Endothelial cell of umbilical vein (primary cell): ENCODE data around the gene CXCR5. TPM values are rescaled to one million over a fixed set of nuclear protein-coding genes. Genes with fewer than 3 reads are reported as not detected.

Source experiments
- BruUV-seq: library from RNA; stranded (reverse); fragments of 400-500 nt; replicated peaks from 2 replicates; lab custom pipeline; 2021; lab: Mats Ljungman, UMichigan
- CTCF ChIA-PET: fragments of 300-600, 350-600 bp; sonication (Branson Sonifier 250); formaldehyde crosslinking; loops from one replicate; lab custom pipeline; 2021; ENCODE audit warnings: antibody characterized with exemption, inconsistent platforms; lab: Charles Lee
- POLR2A ChIA-PET: fragments of 300-600, 350-600 bp; sonication (Branson Sonifier 250); formaldehyde crosslinking; loops from one replicate; lab custom pipeline; 2021; ENCODE audit warnings: antibody characterized with exemption, inconsistent platforms; lab: Charles Lee
- DNase-seq: peaks from one replicate; pipeline ENCODE4 v3.0.0-alpha.2; 2011; ENCODE audit warnings: low read depth, low spot score
- FAIRE-seq: peaks from 2 replicates; lab custom pipeline; 2011; peaks lifted over from hg19 to GRCh38; lab: Jason Lieb, UNC
- H2AFZ ChIP-seq: 2 replicates; pipeline ENCODE4 v1.6.0; 2012; ENCODE audit warnings: low read depth, low read length, control low read depth, inconsistent platforms
- H3K27ac ChIP-seq: 2 replicates; pipeline ENCODE4 v1.5.1; 2011; ENCODE audit warnings: low read depth, mild to moderate bottlenecking, control low read depth, low read length, moderate library complexity; ENCODE audit not compliant: insufficient read depth
- H3K27me3 ChIP-seq, 2 experiments: 2 replicates each; pipeline versions ENCODE4 v1.6.0 to v1.6.1; 2011; ENCODE audit warnings: low read length in 2 of 2, mixed read lengths in 1 of 2; ENCODE audit not compliant: control insufficient read depth in 2 of 2, insufficient read depth in 2 of 2
- H3K36me3 ChIP-seq, 2 experiments: 2 replicates in 1 of 2; 3 replicates in 1 of 2; pipeline ENCODE4 v1.5.1; 2011; ENCODE audit warnings: low read length in 2 of 2, mild to moderate bottlenecking in 1 of 2, moderate library complexity in 1 of 2; ENCODE audit not compliant: control insufficient read depth in 2 of 2, insufficient read depth in 2 of 2; ENCODE audit errors: extremely low read depth in 1 of 2
- H3K4me1 ChIP-seq: 3 replicates; pipeline ENCODE4 v1.5.1; 2011; ENCODE audit warnings: mild to moderate bottlenecking, low read length; ENCODE audit not compliant: control insufficient read depth, insufficient read depth; ENCODE audit errors: extremely low read depth
- H3K4me2 ChIP-seq: 2 replicates; pipeline ENCODE4 v1.6.1; 2011; ENCODE audit warnings: low read length, control low read depth, mixed read lengths; ENCODE audit not compliant: insufficient read depth
- H3K4me3 ChIP-seq, 3 experiments: fragments of 200-600 bp in 1 of 3; sonication (generic), shearing (Covaris generic) in 1 of 3; replicated peaks in 1 of 3; 2 replicates each; pipeline ENCODE4 v1.5.1; 2011 to 2016; ENCODE audit warnings: control low read depth in 3 of 3, low read length in 3 of 3, mild to moderate bottlenecking in 2 of 3, inconsistent platforms in 1 of 3, low read depth in 1 of 3, moderate library complexity in 1 of 3; ENCODE audit not compliant: insufficient read depth in 1 of 3
- H3K79me2 ChIP-seq: 2 replicates; pipeline ENCODE4 v1.6.0; 2012; ENCODE audit warnings: low read length, inconsistent platforms; ENCODE audit not compliant: control insufficient read depth, insufficient read depth
- H3K9ac ChIP-seq: replicated peaks from 2 replicates; pipeline ENCODE3; 2011; ENCODE audit warnings: low read length, control low read depth; ENCODE audit not compliant: insufficient read depth; ENCODE audit errors: extremely low read depth
- H3K9me1 ChIP-seq: replicated peaks from 3 replicates; pipeline ENCODE4 v1.6.0; 2011; ENCODE audit warnings: mild to moderate bottlenecking, low read length; ENCODE audit not compliant: control insufficient read depth, insufficient read depth; ENCODE audit errors: extremely low read depth
- H3K9me3 ChIP-seq: replicated peaks from 2 replicates; pipeline ENCODE4 v1.5.1; 2012; ENCODE audit warnings: low read length, inconsistent platforms; ENCODE audit not compliant: control insufficient read depth, insufficient read depth
- H4K20me1 ChIP-seq: replicated peaks from 2 replicates; pipeline ENCODE3; 2011; ENCODE audit warnings: mild to moderate bottlenecking, low read length; ENCODE audit not compliant: control insufficient read depth, insufficient read depth; ENCODE audit errors: extremely low read depth
- EZH2 ChIP-seq: IDR thresholded peaks from 2 replicates; pipeline ENCODE4 v1.6.1; 2012; ENCODE audit warnings: borderline replicate concordance, low read depth, mild to moderate bottlenecking, moderate library complexity, low read length, inconsistent platforms; ENCODE audit not compliant: severe bottlenecking
- FOS ChIP-seq: IDR thresholded peaks from 2 replicates; pipeline ENCODE4 v1.6.1; 2011; ENCODE audit warnings: mild to moderate bottlenecking, low read length, moderate library complexity, borderline replicate concordance; ENCODE audit not compliant: insufficient read depth
- GATA2 ChIP-seq: IDR thresholded peaks from 2 replicates; pipeline ENCODE4 v1.7.0; 2011; ENCODE audit warnings: low read depth, mild to moderate bottlenecking, moderate library complexity, mixed read lengths, low read length; ENCODE audit not compliant: insufficient read length, insufficient read depth
- JUN ChIP-seq: IDR thresholded peaks from 2 replicates; pipeline ENCODE4 v1.6.1; 2011; ENCODE audit warnings: borderline replicate concordance, low read depth; ENCODE audit not compliant: insufficient read length, insufficient read depth
- MYC ChIP-seq: IDR thresholded peaks from one replicate; pipeline ENCODE4 v1.6.1; 2011; ENCODE audit warnings: mild to moderate bottlenecking, low read depth, low read length
- POLR2A ChIP-seq: IDR thresholded peaks from 2 replicates; pipeline ENCODE4 v1.6.1; 2012; ENCODE audit warnings: low read depth, mild to moderate bottlenecking, control low read depth, low read length
- POLR2AphosphoS5 ChIP-seq: IDR thresholded peaks from 2 replicates; pipeline ENCODE4 v1.6.1; 2012; ENCODE audit warnings: low read depth, mild to moderate bottlenecking, control low read depth, low read length, moderate library complexity; ENCODE audit not compliant: insufficient read depth
- dilution Hi-C: fragments of 300-500 bp; cut with MboI; formaldehyde crosslinking; loops from one replicate; pipeline ENCODE4 v1.15.0; 2019; ENCODE audit warnings: low sequenced_read_pairs; ENCODE audit not compliant: extremely low pct_ligation_motif_present
- intact Hi-C: fragments of 100-400 bp; cut with micrococcal nuclease; formaldehyde crosslinking; loops from one replicate; pipeline ENCODE4 v1.10.0; 2022
- polyA plus RNA-seq, 4 experiments: library from polyadenylated mRNA; depleted of rRNA in 3 of 4; stranded (reverse) in 3 of 4; unstranded in 1 of 4; fragments of >200 nt; gene quantifications; 2 replicates each; pipeline versions ENCODE4 v1.2.1 to v1.2.3, GENCODE V29; 2011 to 2012; ENCODE audit warnings: missing spikeins in 1 of 4
- total RNA-seq: library from RNA; stranded (reverse); gene quantifications from 2 replicates; pipeline ENCODE4 v1.2.3, GENCODE V29; 2021
- TF ChIP-seq, protein P1 (sequence below): IDR thresholded peaks from 2 replicates; pipeline ENCODE4 v1.6.1; 2011; ENCODE audit not compliant: insufficient read depth, insufficient read length
- TF ChIP-seq, protein P2 (sequence below), 2 donors: IDR thresholded peaks; 1 replicate in 1 of 2; 2 replicates in 1 of 2; pipeline ENCODE4 v1.5.1; 2011; ENCODE audit warnings: low read length in 2 of 2, mild to moderate bottlenecking in 2 of 2, moderate library complexity in 2 of 2, control low read depth in 1 of 2, inconsistent platforms in 1 of 2, low read depth in 1 of 2; ENCODE audit not compliant: insufficient read depth in 1 of 2; ENCODE audit errors: extremely low read depth in 1 of 2

The CXCR5 gene
- total and polyA plus RNA-seq, 2 donors (not counting 3 experiments of a cell fraction or from before 2014, with no cell fraction given): not detected

DNA sequence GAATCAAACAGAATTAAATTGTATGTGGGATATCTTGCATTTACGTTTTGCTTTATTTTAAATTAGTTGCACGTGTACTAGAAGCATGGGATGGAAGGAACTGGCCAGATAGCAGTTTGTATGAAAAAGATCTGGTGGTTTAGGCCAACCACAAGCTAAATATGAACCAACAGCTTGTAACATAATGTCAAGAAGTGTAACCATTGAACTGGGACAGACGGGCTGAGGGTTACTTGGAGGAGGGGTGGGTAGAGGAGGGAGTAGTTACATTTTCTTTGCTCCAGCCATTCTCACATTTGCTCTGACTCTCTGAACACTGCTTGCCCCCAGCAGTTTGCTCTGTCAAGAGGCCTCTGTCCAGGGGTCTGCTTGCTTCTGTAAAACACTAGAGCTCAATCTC is 31.7 kb upstream of the CXCR5 start:
- TF ChIP-seq POLR2A: no peak
- no peak for TF ChIP-seq FOS
- TF ChIP-seq GATA2: no peak
- TF ChIP-seq, protein P1, sequence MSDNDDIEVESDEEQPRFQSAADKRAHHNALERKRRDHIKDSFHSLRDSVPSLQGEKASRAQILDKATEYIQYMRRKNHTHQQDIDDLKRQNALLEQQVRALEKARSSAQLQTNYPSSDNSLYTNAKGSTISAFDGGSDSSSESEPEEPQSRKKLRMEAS: no peak
- TF ChIP-seq EZH2: no peak
- TF ChIP-seq, protein P2, sequence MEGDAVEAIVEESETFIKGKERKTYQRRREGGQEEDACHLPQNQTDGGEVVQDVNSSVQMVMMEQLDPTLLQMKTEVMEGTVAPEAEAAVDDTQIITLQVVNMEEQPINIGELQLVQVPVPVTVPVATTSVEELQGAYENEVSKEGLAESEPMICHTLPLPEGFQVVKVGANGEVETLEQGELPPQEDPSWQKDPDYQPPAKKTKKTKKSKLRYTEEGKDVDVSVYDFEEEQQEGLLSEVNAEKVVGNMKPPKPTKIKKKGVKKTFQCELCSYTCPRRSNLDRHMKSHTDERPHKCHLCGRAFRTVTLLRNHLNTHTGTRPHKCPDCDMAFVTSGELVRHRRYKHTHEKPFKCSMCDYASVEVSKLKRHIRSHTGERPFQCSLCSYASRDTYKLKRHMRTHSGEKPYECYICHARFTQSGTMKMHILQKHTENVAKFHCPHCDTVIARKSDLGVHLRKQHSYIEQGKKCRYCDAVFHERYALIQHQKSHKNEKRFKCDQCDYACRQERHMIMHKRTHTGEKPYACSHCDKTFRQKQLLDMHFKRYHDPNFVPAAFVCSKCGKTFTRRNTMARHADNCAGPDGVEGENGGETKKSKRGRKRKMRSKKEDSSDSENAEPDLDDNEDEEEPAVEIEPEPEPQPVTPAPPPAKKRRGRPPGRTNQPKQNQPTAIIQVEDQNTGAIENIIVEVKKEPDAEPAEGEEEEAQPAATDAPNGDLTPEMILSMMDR (IDR thresholded peaks at IDR 0.05; ENCODE audit: extremely low read depth in 1 of 2, insufficient read depth in 1 of 2, low read depth in 1 of 2, low read length in 2 of 2): no peak
- no peak for TF ChIP-seq POLR2AphosphoS5
- no peak for TF ChIP-seq JUN
- TF ChIP-seq MYC: no peak
- POLR2A ChIA-PET: no interaction called here
- H3K9ac ChIP-seq: no peak overlapping the region
- H4K20me1 ChIP-seq: no peaks in the 10 kb centered on the region
- no peak for FAIRE-seq
- H3K4me2 ChIP-seq: no peak overlapping the region
- no peaks in the 10 kb centered on the region for H3K9me1 ChIP-seq
- CTCF ChIA-PET: interaction anchor here (0.6 to 1.2 kb wide), 2 partner anchors 8 to 80 kb away, joined by 3 to 4 read pairs; no protein-coding TSS in a partner anchor
- no peaks in the 10 kb centered on the region for H3K27me3 ChIP-seq
- H3K27ac ChIP-seq: no peak overlapping the region
- intact Hi-C loops (no loop called here), dilution Hi-C loops (no loop called here)
- no peak for DNase-seq
- no peak overlapping the region for H2AFZ ChIP-seq
- no TSS peak for BruUV-seq
- no peaks in the 10 kb centered on the region for H3K9me3 ChIP-seq
- H3K4me3 ChIP-seq: no peak overlapping the region
- no peaks in the 10 kb centered on the region for H3K4me1 ChIP-seq
- H3K36me3 ChIP-seq: no peaks in the 10 kb centered on the region
- H3K79me2 ChIP-seq: no peaks in the 10 kb centered on the region
